HG02610 (cell line): ENCODE data around the gene CERT1.
"Not testable (repeated sequence)": the region's sequence is repeated elsewhere in the genome, so short reads cannot be mapped to it uniquely, and the experiment has no call there.

ENCODE experiments used
- ATAC-seq: cut with Tn5 transposase; IDR thresholded peaks from one replicate; pipeline ENCODE4 v1.9.1; 2021; ENCODE audit warnings: mild to moderate bottlenecking, moderate library complexity; ENCODE audit not compliant: unreplicated experiment

The CERT1 gene

GRCh38 chr5:75358117-75358516 lies 153.3 kb downstream of the CERT1 start:
- ATAC-seq = no peak

- no peak for ATAC-seq
Measured at GRCh38 chr5:75356719-75357118, 154.7 kb downstream of the CERT1 start.

- ATAC-seq = no peak
Measured at GRCh38 chr5:75355236-75355635, 156.2 kb downstream of the CERT1 start.

GRCh38 chr5:75351139-75351926 lies 160.1 kb downstream of the CERT1 start:
- ATAC-seq = no peak

GRCh38 chr5:75349663-75350062 lies 161.8 kb downstream of the CERT1 start:
- ATAC-seq = no peak

GRCh38 chr5:75348241-75348640 lies 163.2 kb downstream of the CERT1 start:
- no peak for ATAC-seq

- ATAC-seq = no peak
Measured at GRCh38 chr5:75342836-75343235, 168.6 kb downstream of the CERT1 start.

- no peak for ATAC-seq
Measured at GRCh38 chr5:75341934-75342333, 169.5 kb downstream of the CERT1 start.

- ATAC-seq = no peak
Measured at GRCh38 chr5:75340714-75341478, 170.5 kb downstream of the CERT1 start.

GRCh38 chr5:75338408-75338807 lies 173.0 kb downstream of the CERT1 start:
- ATAC-seq = no peak

- ATAC-seq = no peak
Measured at GRCh38 chr5:75337366-75338021, 173.9 kb downstream of the CERT1 start.

- peak; percentile 98 for ATAC-seq
Measured at GRCh38 chr5:75336615-75337336, 174.7 kb downstream of the CERT1 start, which contains the start of gene HMGCR. TSS of gene HMGCR (plus strand) at chr5:75337220. CDS start at chr5:75342606, 5,386 bp downstream.

GRCh38 chr5:75335952-75336614 lies 175.3 kb downstream of the CERT1 start:
- peak; percentile 0 for ATAC-seq

- ATAC-seq = no peak
Measured at GRCh38 chr5:75335486-75335885, 175.9 kb downstream of the CERT1 start.

- not testable (repeated sequence) for ATAC-seq
Measured at GRCh38 chr5:75334413-75334812, 177.0 kb downstream of the CERT1 start.

- not testable (repeated sequence) for ATAC-seq
Measured at GRCh38 chr5:75333759-75334158, 177.7 kb downstream of the CERT1 start.

GRCh38 chr5:75331095-75332090 lies 180.0 kb downstream of the CERT1 start:
- ATAC-seq = no peak

GRCh38 chr5:75330404-75330803 lies 181.0 kb downstream of the CERT1 start:
- ATAC-seq = no peak
